Measurements from ENCODE around the gene MAGOH. TPM values are rescaled to one million over a fixed set of nuclear protein-coding genes. Genes with fewer than 3 reads are reported as not detected.
"Not testable (repeated sequence)": the region's sequence is repeated elsewhere in the genome, so short reads cannot be mapped to it uniquely, and the experiment has no call there.

The MAGOH gene
- polyA plus RNA-seq, 3 donors = 93.2 to 109 (median 105) TPM

- DNase-seq (ENCODE audit: low read depth in 3 of 3, low spot score in 2 of 3) = no peak
These were observed 3.5 kb upstream of the MAGOH start for GRCh38 chr1:53241828-53242227.

- DNase-seq (ENCODE audit: low read depth in 3 of 3, low spot score in 2 of 3) = no peak
These were observed 680 bp downstream of the MAGOH start for GRCh38 chr1:53237638-53238037.

GRCh38 chr1:53220962-53221286 lies 17.4 kb downstream of the MAGOH start:
- no peak for DNase-seq (ENCODE audit: low read depth in 3 of 3, low spot score in 2 of 3)

- peak; percentile 65 to 88 (median 86) for DNase-seq (ENCODE audit: low read depth in 3 of 3, low spot score in 2 of 3)
These were observed 18.0 kb downstream of the MAGOH start, which contains the start of gene CZIB for GRCh38 chr1:53220171-53220961. Gene CZIB (minus strand): TSS chr1:53220634. CDS start chr1:53220575, 59 bp downstream.

DNA sequence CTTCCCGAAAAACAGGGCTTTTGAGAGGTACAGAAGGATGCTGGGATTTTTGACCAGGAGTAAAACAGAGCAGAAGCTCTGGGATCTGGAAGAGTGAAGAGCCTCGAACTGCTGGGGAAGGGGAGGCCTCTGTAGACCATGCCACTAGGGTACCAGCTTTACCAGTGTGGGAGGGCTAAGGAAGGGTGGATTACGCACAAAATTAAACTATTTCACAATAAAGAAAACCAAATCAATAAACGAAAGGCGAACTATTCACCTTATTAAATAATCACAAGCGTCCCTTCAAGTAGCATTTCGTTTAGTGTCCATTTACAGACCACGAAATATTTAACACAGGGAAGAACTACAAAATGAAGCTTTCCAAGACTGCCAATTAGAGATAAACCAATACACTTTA lies 18.6 kb downstream of the MAGOH start:
- no peak for DNase-seq (ENCODE audit: low read depth in 3 of 3, low spot score in 2 of 3)

DNA sequence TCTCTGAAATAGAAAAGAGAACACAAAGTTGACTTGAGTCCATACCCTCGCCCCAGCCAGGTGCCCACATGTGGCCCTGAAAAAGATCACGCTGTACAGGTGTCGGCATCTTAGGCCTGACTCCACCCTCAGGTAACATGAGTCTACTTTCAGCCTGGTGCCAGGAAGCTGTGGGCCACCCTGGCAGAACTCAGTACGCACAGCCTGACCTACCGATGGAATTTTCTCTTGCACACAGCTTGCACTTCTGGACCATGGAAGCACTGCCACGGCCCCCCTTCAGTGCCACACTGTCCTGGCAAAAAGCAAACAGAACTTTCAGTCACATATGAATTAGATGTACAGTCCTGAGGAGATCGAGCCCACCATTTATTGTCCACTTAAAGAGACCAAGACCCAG lies 20.1 kb downstream of the MAGOH start:
- DNase-seq (ENCODE audit: low read depth in 3 of 3, low spot score in 2 of 3) = no peak

DNA sequence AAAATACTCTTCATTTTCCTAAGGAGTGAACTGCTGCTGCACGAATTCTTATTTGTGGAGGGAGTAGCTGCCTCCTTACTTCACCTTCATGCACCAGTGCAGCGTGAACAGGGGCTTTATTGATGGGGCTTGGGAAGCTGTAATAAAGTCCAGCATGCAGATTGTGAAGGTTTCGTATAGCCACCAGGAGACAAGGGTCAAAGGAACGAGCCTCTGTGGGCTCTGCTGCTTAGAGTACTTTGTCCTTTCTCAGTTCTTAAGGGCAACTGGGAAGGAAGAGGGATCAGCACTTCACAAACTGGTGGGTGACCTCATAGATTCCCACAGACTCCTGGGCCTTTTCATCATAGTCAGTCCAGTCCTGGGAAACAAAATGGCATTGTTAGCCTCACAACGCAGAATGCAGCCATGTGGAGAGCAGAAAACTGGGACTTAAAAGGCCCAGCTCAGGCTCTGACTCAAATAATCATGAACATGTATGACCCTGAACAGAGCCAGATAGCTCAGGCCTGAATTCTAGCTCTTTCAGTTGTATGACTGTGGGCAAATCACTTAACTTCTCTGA lies 23.9 kb downstream of the MAGOH start:
- DNase-seq (ENCODE audit: low read depth in 3 of 3, low spot score in 2 of 3) = no peak

- DNase-seq (ENCODE audit: low read depth in 3 of 3, low spot score in 2 of 3) = no peak
These were observed 27.4 kb downstream of the MAGOH start for GRCh38 chr1:53210954-53211353.

DNA sequence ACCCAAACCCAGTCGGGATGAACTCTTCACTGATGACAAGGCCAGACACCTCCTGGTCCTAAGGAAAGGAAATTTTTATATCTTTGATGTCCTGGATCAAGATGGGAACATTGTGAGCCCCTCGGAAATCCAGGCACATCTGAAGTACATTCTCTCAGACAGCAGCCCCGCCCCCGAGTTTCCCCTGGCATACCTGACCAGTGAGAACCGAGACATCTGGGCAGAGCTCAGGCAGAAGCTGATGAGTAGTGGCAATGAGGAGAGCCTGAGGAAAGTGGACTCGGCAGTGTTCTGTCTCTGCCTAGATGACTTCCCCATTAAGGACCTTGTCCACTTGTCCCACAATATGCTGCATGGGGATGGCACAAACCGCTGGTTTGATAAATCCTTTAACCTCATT lies 28.0 kb downstream of the MAGOH start:
- no peak for DNase-seq (ENCODE audit: low read depth in 3 of 3, low spot score in 2 of 3)

DNA sequence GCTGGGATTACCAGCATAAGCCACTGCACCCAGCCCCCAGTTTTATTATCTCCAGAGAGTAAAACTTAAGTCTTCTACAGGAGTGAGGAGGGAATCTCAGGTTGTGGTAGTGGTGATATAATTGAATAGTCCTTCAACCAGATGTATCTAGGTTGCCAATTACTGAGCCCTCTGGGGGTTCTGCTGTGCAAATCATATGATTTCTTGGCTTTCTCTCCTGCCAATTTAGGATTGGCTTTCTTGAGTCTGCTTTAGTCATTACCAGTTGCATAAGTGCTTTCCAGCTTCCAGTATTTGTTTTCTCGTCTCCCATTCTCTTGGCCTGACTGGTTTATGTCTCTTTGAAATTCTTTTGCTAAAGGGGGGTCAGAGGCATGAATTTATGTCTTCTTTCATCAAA lies 30.6 kb downstream of the MAGOH start:
- no peak for DNase-seq (ENCODE audit: low read depth in 3 of 3, low spot score in 2 of 3)

DNA sequence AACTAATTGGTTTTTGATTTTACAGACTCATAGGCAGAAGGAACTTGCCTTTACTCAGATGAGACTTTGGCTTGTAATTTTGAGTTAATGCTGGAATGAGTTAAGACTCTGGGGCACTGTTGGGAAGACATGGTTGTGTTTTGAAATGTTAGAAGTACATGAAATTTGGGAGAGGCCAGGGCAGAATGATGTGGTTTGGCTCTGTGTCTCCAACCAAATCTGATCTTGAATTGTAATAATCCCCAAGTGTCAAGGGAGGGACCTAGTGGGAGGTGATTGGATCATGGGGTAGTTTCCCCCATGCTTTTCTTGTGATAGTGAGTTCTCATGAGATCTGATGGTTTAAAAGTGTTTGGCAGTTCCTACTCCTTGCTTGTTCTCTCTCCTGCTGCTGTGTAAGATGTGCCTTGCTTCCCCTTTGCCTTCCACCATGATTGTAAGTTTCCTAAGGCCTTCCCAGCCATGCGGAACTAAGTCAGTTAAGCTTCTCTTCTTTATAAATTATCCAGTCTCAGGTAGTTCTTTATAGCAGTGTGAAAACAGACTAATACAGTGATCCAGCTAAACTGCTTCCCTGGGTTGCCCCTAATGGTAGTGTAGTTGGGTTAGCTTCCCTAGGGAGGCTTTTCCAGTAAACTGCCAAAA lies 31.5 kb downstream of the MAGOH start:
- no peak for DNase-seq (ENCODE audit: low read depth in 3 of 3, low spot score in 2 of 3)

DNA sequence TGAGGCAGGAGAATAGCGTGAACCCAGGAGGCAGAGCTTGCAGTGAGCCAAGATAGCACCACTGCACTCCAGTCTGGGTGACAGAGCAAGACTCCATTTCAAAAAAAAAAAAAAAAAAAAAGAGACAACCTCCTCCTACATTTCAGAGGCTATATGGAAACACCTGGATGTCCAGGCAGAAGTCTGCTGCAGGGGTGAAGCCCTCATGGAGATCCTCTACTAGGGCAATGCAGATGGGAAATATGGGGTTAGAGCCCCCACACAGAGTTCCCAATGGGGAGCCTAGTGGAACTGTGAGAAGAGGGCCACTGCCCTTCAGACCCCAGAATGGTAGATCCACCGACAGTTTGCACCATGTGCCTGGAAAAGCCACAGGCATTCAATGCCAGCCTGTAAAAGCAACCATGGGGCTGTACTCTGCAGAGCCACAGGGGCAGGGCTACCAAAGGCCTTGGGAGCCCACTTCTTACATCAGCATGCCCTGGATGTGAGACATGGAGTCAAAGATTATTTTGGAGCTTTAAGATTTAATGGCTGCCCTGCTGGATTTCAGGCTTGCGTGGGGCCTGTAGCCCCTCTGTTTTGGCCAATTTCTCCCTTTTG lies 32.1 kb downstream of the MAGOH start:
- not testable (repeated sequence) for DNase-seq (ENCODE audit: low read depth in 3 of 3, low spot score in 2 of 3)

DNA sequence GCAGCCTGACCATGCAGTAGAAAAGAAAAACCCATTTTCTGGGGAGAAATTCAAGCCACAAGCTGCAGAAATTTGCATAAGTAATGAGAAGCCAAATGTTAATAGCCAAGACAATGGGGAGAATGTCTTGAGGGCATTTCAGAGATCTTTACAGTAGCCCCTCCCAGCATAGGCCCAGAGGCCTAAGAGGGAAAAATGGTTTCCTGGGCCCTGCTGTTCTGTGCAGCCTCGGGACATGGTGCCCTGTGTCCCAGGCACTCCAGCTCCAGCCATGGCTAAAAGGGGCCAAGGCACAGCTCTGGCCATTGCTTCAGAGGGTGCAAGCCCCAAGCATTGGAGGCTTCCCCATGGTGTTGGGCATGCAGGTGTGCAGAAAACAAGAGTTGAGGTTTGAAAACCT lies 32.8 kb downstream of the MAGOH start:
- DNase-seq (ENCODE audit: low read depth in 3 of 3, low spot score in 2 of 3) = not testable (repeated sequence)

GRCh38 chr1:53203466-53203865 lies 34.9 kb downstream of the MAGOH start:
- no peak for DNase-seq (ENCODE audit: low read depth in 3 of 3, low spot score in 2 of 3)

DNA sequence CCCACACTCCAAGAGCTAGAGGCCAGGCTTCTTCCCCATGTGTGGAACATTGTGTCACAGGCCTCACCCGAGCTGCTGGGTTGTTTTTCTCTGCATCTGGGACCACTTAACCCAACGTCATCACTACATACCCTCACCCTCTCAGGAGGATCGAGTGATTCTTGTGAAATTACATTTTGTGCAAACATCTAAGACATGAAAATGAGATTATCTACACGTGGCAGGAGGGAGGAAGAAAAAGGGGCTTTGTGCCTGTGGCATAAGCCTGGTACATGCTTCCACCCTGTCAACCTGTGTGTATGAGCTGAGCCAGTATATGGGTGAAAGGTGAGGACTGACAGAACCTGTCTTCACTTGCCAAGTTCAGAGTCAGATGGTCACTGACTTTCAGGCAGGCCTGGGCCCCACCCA lies 40.1 kb downstream of the MAGOH start:
- no peak for DNase-seq (ENCODE audit: low read depth in 3 of 3, low spot score in 2 of 3)

DNA sequence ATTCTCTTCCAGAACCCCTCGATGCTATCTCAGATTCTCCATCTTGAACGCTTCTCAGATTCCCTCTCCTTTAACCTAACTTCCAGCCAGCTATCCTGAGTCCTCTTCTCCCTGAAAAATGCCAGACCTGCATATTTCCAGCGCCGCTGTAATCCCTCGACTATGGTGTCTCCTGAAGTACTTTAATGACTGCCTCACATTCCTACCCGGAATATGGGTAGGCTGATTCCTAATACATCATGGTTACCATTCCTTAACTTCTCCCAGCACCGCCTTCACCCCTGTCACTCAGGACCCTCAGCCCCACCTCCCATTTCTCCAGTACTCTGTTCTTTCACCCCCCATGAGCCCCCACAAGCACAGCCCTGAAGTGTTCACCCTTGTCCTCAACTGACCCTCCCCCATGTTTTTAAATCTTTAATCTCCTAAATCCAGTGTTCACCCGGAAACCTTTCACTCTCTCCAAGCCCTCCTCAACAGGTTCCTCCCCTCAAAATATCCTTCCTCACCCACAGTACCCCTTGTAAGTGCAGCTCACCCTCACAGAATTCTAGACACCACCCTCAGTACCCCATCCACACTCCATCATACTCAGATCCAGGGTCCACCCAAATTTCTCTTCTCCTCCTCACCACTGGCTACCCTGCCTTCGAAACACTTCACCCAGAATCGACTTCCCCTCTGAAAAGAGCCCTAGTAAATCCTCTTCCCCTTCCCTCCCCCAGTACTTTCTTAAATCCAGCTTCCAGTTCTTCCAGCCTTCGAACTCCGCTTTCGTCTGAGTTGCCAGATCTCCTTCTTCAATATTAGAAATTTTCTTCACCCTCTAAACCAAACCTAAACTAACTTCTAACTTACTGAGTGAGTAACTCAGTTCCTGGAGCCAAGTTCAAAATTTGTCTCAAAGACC lies 40.8 kb downstream of the MAGOH start:
- peak in 1 of 3 donors; percentile 5 for DNase-seq (ENCODE audit: low read depth in 3 of 3, low spot score in 2 of 3)

GRCh38 chr1:53196485-53197290 lies 41.6 kb downstream of the MAGOH start, which contains the start of gene CPT2:
Gene CPT2 (plus strand): TSS chr1:53196824. CDS start chr1:53196944, 120 bp downstream.
- peak; percentile 66 to 83 (median 72) for DNase-seq (ENCODE audit: low read depth in 3 of 3, low spot score in 2 of 3)

DNA sequence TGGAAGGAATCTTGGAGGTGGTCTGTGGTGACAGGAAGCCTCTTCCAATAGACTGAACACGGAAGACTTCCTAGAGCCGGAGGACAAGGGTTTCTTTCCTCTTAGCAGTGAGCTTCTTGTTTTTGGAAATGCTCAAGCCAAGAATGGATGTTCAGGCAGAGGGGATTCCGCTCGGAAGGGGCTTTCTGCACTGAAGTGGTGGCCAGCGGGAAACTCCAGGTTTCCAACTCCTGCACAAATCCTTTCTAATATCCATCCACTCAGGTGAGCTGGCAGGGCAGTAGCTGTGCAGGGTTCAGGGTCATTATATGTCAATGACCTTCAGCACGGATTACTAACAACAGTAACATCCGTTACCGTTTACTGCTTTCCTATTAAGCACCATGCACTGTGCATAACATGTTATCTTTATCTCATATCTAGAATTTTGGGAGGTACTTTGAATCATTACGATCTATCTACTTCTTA lies 42.3 kb downstream of the MAGOH start:
- peak in 1 of 3 donors; percentile 14 for DNase-seq (ENCODE audit: low read depth in 3 of 3, low spot score in 2 of 3)

- no peak for DNase-seq (ENCODE audit: low read depth in 3 of 3, low spot score in 2 of 3)
These were observed 42.9 kb downstream of the MAGOH start for GRCh38 chr1:53195246-53196016.
